ENCODE data around the gene UBE2G1.
"Not testable (repeated sequence)": the region's sequence is repeated elsewhere in the genome, so short reads cannot be mapped to it uniquely, and the experiment has no call there.

Gene UBE2G1

GRCh38 chr17:4375039-4375748 lies 8.7 kb upstream of the UBE2G1 start:
- FAIRE-seq, result no peak

- no peak for FAIRE-seq
These were observed 3.2 kb upstream of the UBE2G1 start for GRCh38 chr17:4369557-4370230.

GRCh38 chr17:4368341-4368740 lies 1.9 kb upstream of the UBE2G1 start:
- FAIRE-seq, result no peak

- not testable (repeated sequence) for FAIRE-seq
These were observed 702 bp upstream of the UBE2G1 start for GRCh38 chr17:4367177-4367576.

GRCh38 chr17:4365628-4366326 lies 698 bp downstream of the UBE2G1 start:
- FAIRE-seq, result no peak

- no peak for FAIRE-seq
These were observed 1.3 kb downstream of the UBE2G1 start for GRCh38 chr17:4365103-4365627.

GRCh38 chr17:4364622-4365041 lies 1.8 kb downstream of the UBE2G1 start:
- FAIRE-seq, result no peak

- peak; percentile 32 for FAIRE-seq
These were observed 4.3 kb downstream of the UBE2G1 start for GRCh38 chr17:4362141-4362540.

GRCh38 chr17:4358154-4358553 lies 8.3 kb downstream of the UBE2G1 start:
- no peak for FAIRE-seq

- FAIRE-seq, result no peak
These were observed 8.8 kb downstream of the UBE2G1 start for GRCh38 chr17:4357671-4358070.

GRCh38 chr17:4357030-4357628 lies 9.3 kb downstream of the UBE2G1 start:
- FAIRE-seq, result no peak

GRCh38 chr17:4354862-4355514 lies 11.5 kb downstream of the UBE2G1 start:
- no peak for FAIRE-seq

GRCh38 chr17:4354206-4354605 lies 12.3 kb downstream of the UBE2G1 start:
- FAIRE-seq, result no peak

GRCh38 chr17:4350214-4350613 lies 16.3 kb downstream of the UBE2G1 start:
- not testable (repeated sequence) for FAIRE-seq

GRCh38 chr17:4345581-4346252 lies 20.8 kb downstream of the UBE2G1 start:
- FAIRE-seq, result no peak

- no peak for FAIRE-seq
These were observed 21.5 kb downstream of the UBE2G1 start for GRCh38 chr17:4344926-4345325.

GRCh38 chr17:4342535-4342934 lies 23.9 kb downstream of the UBE2G1 start:
- no peak for FAIRE-seq

- no peak for FAIRE-seq
These were observed 24.9 kb downstream of the UBE2G1 start for GRCh38 chr17:4341616-4341977.

GRCh38 chr17:4340914-4341615 lies 25.4 kb downstream of the UBE2G1 start:
- FAIRE-seq, result no peak

GRCh38 chr17:4334776-4335584 lies 31.5 kb downstream of the UBE2G1 start:
- no peak for FAIRE-seq

- FAIRE-seq, result no peak
These were observed 32.1 kb downstream of the UBE2G1 start for GRCh38 chr17:4334332-4334731.
